Measurements from ENCODE around the gene TCEANC2.

TCEANC2 gene

DNA sequence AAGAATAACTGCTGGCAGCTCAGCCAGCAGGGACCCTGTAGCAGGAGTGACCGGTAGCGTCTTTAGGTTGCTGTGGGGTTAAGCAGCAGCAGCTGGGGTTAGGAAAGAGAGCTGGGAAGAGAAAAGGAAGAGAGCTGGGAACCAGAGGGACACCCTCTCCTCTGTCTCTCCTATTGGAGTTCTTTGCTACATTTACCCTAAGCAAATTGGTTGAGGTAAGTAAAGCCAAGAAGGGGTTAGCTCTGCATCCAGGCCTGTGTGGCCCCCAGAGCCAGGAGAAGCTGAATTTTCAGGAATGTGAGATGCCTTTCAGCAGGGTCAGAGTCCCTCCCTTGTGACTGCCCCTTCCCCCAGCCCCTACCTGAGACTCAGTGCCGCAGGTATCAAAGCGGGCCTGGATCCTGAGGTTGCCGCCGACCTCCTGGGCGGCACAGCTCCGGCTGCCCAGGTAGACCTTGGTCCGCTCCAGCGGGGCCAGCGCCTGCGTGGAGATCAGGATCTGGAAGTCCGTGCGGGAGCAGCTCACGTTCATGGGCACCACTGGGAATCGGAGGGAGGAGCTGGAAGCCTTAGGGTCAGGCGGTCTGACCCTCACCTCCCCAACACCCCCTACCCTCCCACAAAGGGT, 83.0 kb downstream of the TCEANC2 start:
- no peak for DNase-seq (ENCODE audit: low read depth in 2 of 2)

DNA sequence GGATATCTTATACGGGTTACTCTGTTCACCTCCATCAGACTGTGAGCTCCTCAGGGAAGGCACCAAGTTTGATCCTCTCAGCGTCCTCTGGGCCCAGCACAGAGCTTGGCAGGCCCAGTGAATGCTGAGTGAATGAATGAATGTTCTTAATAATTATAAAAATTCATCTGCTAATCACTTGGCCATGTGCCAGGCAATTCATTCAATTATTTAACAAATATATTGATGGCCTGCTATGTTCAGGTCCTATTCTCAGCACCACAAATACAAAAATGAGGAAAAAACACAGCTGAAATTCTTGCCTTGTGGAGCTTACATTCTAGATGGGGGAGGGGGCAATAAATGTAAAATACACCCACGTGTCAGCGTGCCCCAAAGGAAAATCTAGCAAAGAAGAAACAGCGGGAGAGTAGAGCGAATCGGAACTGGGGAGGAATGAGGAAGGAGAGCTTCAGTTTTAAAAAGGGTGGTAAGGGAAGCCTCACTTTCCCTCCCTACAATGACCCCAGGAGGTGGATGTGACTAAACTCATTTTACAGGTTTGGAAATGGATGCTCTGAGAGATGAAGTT, 83.6 kb downstream of the TCEANC2 start:
- no peak for DNase-seq (ENCODE audit: low read depth in 2 of 2)

DNA sequence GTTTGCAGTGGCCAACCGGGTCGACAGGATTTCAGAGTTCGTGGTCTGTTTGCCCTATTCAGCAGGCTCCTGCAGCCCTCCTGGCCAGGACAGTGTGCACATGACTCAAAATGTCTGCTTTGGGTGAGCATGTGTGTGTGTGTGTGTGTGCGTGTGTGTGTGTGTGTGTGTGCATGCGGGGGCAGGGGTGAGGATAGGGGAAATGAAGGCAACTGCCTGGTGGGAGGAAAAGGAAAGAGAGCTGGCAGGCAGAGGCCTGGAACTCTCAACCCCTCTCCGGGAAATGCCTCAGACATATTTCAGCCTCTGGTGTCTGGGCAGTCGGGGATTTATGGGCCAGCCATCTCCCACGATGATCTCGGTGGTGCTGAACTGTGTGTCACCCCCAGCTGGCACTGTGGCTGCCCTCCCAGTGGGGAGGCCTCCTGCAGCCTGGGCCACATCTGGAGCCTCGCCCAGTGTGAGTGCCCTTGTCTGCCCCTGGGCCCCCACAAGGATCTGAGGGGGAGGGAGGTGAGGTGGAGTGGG, 84.2 kb downstream of the TCEANC2 start:
- no peak for DNase-seq (ENCODE audit: low read depth in 2 of 2)

DNA sequence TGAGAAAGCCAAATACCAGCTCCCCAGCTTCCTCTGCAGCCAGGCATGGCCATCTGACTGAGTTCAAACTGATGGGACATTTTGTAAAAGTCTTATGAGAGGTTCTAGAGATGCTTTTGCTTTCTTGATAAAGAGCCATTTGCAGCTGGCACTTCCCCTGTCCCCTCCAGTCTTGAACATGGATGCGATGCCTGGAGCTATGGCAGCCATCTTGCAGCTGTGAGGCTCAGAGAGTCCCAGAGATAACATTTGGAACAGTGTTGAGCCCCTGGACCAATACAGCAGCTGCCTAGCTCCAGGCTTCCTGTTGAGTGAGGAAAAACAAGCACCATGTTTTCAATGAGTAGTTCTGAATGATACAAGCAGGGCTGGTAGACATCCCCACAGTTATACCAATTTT, 85.6 kb downstream of the TCEANC2 start:
- DNase-seq (ENCODE audit: low read depth in 2 of 2) = no peak

DNA sequence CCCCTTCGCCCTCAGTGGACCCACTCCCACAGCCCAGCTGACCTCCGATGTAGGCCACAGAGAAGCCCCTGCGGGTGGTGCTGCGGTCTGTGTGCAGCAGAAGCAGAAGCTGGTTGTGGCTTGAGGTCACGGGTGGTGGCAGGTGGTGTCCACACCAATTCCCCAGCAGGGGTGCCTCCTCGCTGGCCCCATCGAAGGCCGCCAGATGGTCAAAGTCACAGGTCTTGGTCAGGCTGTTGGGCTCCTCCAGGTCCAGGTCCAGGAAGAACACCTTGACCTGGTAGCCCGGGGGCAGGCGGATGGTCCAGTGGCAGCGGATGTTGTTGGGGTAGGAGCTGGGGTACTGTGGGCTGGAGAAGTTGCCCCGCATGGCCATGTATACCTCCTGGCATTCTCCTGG, 86.3 kb downstream of the TCEANC2 start:
- no peak for DNase-seq (ENCODE audit: low read depth in 2 of 2)

DNA sequence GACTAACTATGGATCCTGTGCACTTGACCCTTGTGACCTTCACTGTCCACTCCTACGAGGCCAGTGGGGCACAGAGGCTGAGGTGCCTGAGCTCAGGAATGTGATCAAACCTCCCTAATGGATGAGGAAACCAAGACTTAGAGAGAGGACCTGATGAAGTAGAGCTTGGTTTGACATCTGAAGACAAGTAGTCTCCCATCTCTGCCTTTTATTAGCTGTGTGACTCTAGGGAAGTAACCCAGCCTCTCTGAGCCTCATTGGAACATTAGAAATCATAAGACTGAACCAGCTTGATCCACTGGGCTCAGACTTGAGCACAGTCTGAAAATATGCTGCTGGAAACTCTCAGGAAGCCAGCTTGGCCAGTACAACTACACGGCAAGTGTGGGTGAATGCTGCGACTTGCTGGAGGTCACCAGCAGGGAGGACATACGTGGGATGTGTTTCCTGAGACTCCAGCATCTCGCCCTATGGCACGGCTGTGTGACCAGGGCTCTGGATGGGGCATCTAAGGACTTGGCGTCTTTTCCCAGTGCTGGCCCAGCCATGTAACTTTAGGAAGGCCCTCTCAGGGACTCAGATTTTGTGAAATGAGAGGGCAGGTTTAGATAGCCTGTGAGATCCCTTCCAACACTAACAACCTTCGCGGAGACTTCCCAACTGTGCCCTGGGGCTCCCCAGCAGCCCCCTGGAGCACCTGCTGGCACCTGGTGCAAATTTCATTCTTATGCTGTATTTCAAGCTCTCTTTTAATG, 88.9 kb downstream of the TCEANC2 start:
- no peak for DNase-seq (ENCODE audit: low read depth in 2 of 2)

DNA sequence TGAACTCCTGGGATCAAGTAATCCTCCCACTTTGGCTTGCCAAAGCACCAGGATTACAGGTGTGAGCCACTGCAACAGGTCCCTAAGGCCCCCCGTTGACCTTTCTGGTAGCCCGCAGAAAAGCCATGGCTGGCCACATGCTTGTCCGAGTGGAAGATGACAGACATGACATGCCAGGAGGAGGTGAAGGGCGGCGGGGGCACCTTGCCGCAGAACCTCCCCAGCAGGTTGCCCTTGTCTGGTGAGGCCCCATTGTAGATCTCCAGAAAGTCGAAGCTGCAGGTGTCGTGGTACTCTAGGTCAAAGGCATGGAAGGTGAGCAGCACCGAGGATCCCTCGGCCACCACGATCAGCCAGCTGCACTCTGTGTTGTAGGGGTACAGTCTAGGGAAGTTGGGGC, 91.0 kb downstream of the TCEANC2 start:
- no peak for DNase-seq (ENCODE audit: low read depth in 2 of 2)

DNA sequence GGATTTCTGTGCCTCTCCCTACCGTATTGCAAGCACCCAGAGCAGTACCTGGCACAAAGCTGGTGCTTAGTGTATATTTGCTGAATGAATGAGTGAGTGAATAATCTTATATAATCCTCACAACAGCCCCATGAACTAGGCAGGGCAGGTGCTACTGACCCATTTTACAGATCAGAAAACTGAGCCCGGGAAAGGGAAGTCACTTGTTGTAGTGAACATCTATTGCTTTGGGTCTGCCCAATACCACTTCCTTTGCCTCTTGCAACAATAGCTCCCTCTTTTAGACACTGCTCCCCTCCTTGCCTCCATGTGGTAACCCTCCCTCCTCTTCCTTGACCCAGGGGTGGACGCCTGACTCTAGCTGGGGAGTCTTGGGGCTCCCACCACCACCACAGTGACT, 96.3 kb downstream of the TCEANC2 start:
- no peak for DNase-seq (ENCODE audit: low read depth in 2 of 2)

DNA sequence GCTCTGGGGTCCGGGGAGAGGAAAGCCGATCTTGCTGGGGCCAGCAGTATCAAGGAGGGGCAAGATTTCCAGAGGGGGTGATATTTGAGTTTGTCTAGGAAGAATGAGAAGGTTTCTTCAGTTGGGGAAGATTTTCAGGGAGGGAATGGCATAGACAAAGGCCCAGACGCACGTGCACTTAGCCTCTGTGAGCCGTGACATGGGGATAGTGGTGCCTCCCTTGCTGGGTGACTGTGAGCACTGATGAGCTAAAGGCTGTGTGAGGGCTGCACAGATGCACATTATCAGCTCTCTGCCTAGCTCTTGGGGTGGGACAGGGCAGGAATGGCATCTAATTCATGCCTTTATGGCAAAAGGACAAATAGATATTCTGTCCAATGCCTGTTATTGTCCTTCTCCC, 97.6 kb downstream of the TCEANC2 start:
- DNase-seq (ENCODE audit: low read depth in 2 of 2) = no peak

DNA sequence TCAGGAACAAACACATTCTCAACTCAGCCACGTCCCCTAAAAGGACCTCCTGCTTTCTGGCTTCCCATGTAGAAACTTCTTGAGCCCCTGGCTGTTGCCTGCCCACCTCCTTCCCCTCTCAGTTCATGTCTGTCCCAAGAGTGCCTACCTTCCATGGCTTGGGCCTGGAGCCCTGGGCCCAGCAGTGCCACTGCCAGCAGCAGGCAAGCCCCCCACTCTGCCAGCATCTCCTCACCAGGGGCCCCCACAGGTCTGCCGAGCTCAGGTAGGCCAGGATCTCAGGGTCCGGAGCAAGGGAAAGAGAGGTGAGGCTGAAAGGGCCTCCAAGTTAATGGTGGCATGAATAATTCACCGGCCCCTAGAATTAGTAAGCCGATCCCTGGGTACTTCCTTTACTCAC, 99.3 kb downstream of the TCEANC2 start, which contains the start of gene CDCP2:
CDCP2 (minus strand) TSS at position 305 of the 400 bp plus-strand sequence; CDS start at position 227, 78 bp downstream.
- DNase-seq (ENCODE audit: low read depth in 2 of 2) = no peak

DNA sequence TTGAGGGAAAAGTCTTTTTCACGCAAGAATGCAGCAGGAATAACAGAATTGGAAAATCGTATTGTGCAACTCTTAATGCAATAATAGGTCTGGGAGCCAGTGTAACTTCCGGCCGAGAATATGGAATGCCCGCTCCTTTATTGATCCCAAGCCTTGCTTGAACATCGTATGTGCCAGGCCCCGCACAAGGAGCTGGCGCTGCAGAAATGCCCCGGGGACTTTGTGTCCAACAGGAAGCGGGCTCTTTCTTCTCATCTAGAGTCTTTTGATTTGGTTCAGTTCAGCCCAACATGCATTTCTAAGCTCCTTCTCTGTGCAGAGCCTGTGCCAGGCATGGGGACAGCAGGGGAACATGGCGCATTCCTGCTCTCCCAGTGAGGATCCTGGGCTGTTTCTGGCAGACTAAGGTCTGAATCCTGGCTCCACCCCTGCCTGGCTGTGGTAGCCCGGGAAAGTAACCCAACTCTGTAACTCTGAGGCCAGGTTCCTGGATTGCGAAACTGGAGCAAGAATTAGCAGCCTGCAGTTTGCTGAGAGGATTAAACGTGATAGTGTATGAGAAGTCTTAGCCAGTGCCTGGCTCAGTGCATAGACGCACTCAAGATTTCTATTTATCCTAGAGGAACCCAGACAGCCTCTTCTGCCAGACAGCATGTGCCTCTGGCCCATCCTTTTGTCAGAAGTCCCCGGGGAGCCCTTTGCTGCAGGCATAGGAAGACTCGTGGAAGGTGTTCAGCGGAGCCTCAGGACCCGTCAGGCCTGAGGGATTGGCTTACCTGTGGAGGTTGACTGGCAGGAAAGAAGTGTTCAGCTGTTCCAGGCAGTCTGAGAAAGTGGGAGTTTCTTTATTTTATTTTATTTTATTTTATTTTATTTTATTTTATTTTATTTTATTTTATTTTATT, 100.4 kb downstream of the TCEANC2 start:
- no peak for DNase-seq (ENCODE audit: low read depth in 2 of 2)
